Spleen (tissue), 7 donors: Measurements from ENCODE around the gene BDNF.
"Not testable (repeated sequence)": the region's sequence is repeated elsewhere in the genome, so short reads cannot be mapped to it uniquely, and the experiment has no call there.

Experiments
- CTCF ChIP-seq, 11 experiments: fragments of 200-600 bp in 7 of 11; fragments of 450-650 bp in 4 of 11; sonication (generic) in 4 of 11; IDR thresholded peaks in 8 of 11; conservative IDR thresholded peaks in 3 of 11; 1 replicate in 7 of 11; 2 replicates in 4 of 11; pipeline versions ENCODE4 v1.4.0 to v1.8.0; 2016 to 2021; ENCODE audit warnings: antibody characterized with exemption in 11 of 11, inconsistent platforms in 4 of 11, mild to moderate bottlenecking in 1 of 11
- POLR2A ChIP-seq, 3 donors: fragments of 450-650 bp; IDR thresholded peaks; one replicate each; pipeline ENCODE4 v1.5.1; 2017; ENCODE audit warnings: antibody characterized with exemption in 3 of 3, mild to moderate bottlenecking in 1 of 3
- donor health status: DM: no; HTN: no; CAD: no; lungs with moderate emphysema.
- donor health status: DM: no; HTN: no; CAD: no.
- donor health status: DM: no; HTN: no; CAD: no.

- TF ChIP-seq CTCF (IDR thresholded peaks at IDR 0.05 in 8 of 11, conservative IDR thresholded peaks at IDR 0.05 in 3 of 11); POLR2A (IDR thresholded peaks at IDR 0.05): not testable (repeated sequence)
These were observed 65.5 kb downstream of the BDNF start for GRCh38 chr11:27634776-27635175.
